ENCODE data around the gene STH.
"Not testable (repeated sequence)": the region's sequence is repeated elsewhere in the genome, so short reads cannot be mapped to it uniquely, and the experiment has no call there.

STH gene

GRCh38 chr17:46009681-46010596, 10.9 kb downstream of the STH start:
- no peak for DNase-seq

GRCh38 chr17:46010597-46011186, 11.6 kb downstream of the STH start:
- DNase-seq: no peak

GRCh38 chr17:46011711-46012505, 12.9 kb downstream of the STH start:
- DNase-seq: no peak

GRCh38 chr17:46012506-46013079, 13.5 kb downstream of the STH start:
- no peak for DNase-seq

GRCh38 chr17:46013127-46013501, 14.1 kb downstream of the STH start:
- DNase-seq: no peak

GRCh38 chr17:46013502-46014165, 14.6 kb downstream of the STH start:
- no peak for DNase-seq

GRCh38 chr17:46019408-46019925, 20.4 kb downstream of the STH start:
- not testable (repeated sequence) for DNase-seq

GRCh38 chr17:46020023-46020761, 21.1 kb downstream of the STH start:
- DNase-seq: no peak

- DNase-seq: no peak
Observed at GRCh38 chr17:46020998-46021397, 21.9 kb downstream of the STH start.

GRCh38 chr17:46023366-46023765, 24.3 kb downstream of the STH start:
- not testable (repeated sequence) for DNase-seq

GRCh38 chr17:46023783-46024388, 24.8 kb downstream of the STH start:
- DNase-seq: no peak

- DNase-seq: no peak
Observed at GRCh38 chr17:46024590-46024989, 25.5 kb downstream of the STH start.

GRCh38 chr17:46025060-46025459, 26.0 kb downstream of the STH start:
- no peak for DNase-seq

GRCh38 chr17:46025510-46026165, 26.6 kb downstream of the STH start:
- no peak for DNase-seq

GRCh38 chr17:46026166-46027047, 27.4 kb downstream of the STH start:
- DNase-seq: no peak

- DNase-seq: no peak
Observed at GRCh38 chr17:46027048-46027975, 28.3 kb downstream of the STH start.

- no peak for DNase-seq
Observed at GRCh38 chr17:46027976-46028325, 28.9 kb downstream of the STH start.

GRCh38 chr17:46028374-46028773, 29.3 kb downstream of the STH start:
- DNase-seq: no peak
